ENCODE measurements around the gene ZMYND8.
"Not testable (repeated sequence)": the region's sequence is repeated elsewhere in the genome, so short reads cannot be mapped to it uniquely, and the experiment has no call there.

ZMYND8 gene

GRCh38 chr20:47309806-47310426 lies 46.6 kb downstream of the ZMYND8 start:
- no peak overlapping the region for H3K27ac ChIP-seq (ENCODE audit: low read length)
- peaks cover 96% of the 10 kb centered on the region for H3K79me2 ChIP-seq (ENCODE audit: low read length)
- no peaks in the 10 kb centered on the region for H3K27me3 ChIP-seq (replicated peaks; ENCODE audit: insufficient read depth, low read length)
- H3K4me3 ChIP-seq (ENCODE audit: low read length), result no peak overlapping the region
- no peak for DNase-seq
- H2AFZ ChIP-seq (ENCODE audit: low read length), result no peak overlapping the region
- no peaks in the 10 kb centered on the region for H3K4me1 ChIP-seq (ENCODE audit: low read length)
- no peaks in the 10 kb centered on the region for H3F3A ChIP-seq (ENCODE audit: insufficient read depth, low read length)
- no peaks in the 10 kb centered on the region for H3K9me2 ChIP-seq (replicated peaks; ENCODE audit: insufficient read depth, low read length)
- no peak for TF ChIP-seq CTCF (IDR thresholded peaks at IDR 0.05; ENCODE audit: low read length)
- no peak for TF ChIP-seq EZH2phosphoT487 (IDR thresholded peaks at IDR 0.05; ENCODE audit: low read length)
- TF ChIP-seq EZH2 (optimal IDR thresholded peaks at IDR 0.05; ENCODE audit: low read depth, low read length), result no peak
- H3K9ac ChIP-seq (ENCODE audit: low read length), result no peak overlapping the region
- H3K4me2 ChIP-seq (ENCODE audit: low read depth, low read length), result no peak overlapping the region
- peaks cover 19% of the 10 kb centered on the region for H4K20me1 ChIP-seq (ENCODE audit: insufficient read depth, low read length)
- H3K36me3 ChIP-seq (replicated peaks; ENCODE audit: insufficient read depth, low read length), result peaks cover 6% of the 10 kb centered on the region; the same call in 1 of the 2 replicates
- no peaks in the 10 kb centered on the region for H3K9me3 ChIP-seq (replicated peaks; ENCODE audit: insufficient read depth, low read length)

GRCh38 chr20:47309394-47309793 lies 47.1 kb downstream of the ZMYND8 start:
- Histone ChIP-seq H4K20me1 (ENCODE audit: insufficient read depth, low read length) (peaks cover 16% of the 10 kb centered on the region), H3K27ac (ENCODE audit: low read length) (no peak overlapping the region), H3K79me2 (ENCODE audit: low read length) (peaks cover 96% of the 10 kb centered on the region)

GRCh38 chr20:47307569-47307968 lies 48.9 kb downstream of the ZMYND8 start:
- Histone ChIP-seq H3K79me2 (ENCODE audit: low read length) (peaks cover 97% of the 10 kb centered on the region), H4K20me1 (ENCODE audit: insufficient read depth, low read length) (peaks cover 13% of the 10 kb centered on the region)
- H3K36me3 ChIP-seq (replicated peaks; ENCODE audit: insufficient read depth, low read length); H3K4me3 ChIP-seq (ENCODE audit: low read length); H3K9ac ChIP-seq (ENCODE audit: low read length); H3K9me2 ChIP-seq (replicated peaks; ENCODE audit: insufficient read depth, low read length); H3K27ac ChIP-seq (ENCODE audit: low read length); H3K4me1 ChIP-seq (ENCODE audit: low read length); H3K9me3 ChIP-seq (replicated peaks; ENCODE audit: insufficient read depth, low read length); H3K27me3 ChIP-seq (replicated peaks; ENCODE audit: insufficient read depth, low read length); DNase-seq; H2AFZ ChIP-seq (ENCODE audit: low read length); H3F3A ChIP-seq (ENCODE audit: insufficient read depth, low read length); H3K4me2 ChIP-seq (ENCODE audit: low read depth, low read length): not testable (repeated sequence)

More at GRCh38 chr20:47309394-47309793, 47.1 kb downstream of the ZMYND8 start:
- no peaks in the 10 kb centered on the region for H3K9me2 ChIP-seq (replicated peaks; ENCODE audit: insufficient read depth, low read length)
- peaks cover 6% of the 10 kb centered on the region; the same call in 1 of the 2 replicates for H3K36me3 ChIP-seq (replicated peaks; ENCODE audit: insufficient read depth, low read length)
- no peaks in the 10 kb centered on the region for H3K9me3 ChIP-seq (replicated peaks; ENCODE audit: insufficient read depth, low read length)
- no peaks in the 10 kb centered on the region for H3K4me1 ChIP-seq (ENCODE audit: low read length)
- H3K9ac ChIP-seq (ENCODE audit: low read length), result no peak overlapping the region
- H3F3A ChIP-seq (ENCODE audit: insufficient read depth, low read length), result no peaks in the 10 kb centered on the region
- no peak overlapping the region for H3K4me2 ChIP-seq (ENCODE audit: low read depth, low read length)
- TF ChIP-seq CTCF (IDR thresholded peaks at IDR 0.05; ENCODE audit: low read length), result no peak
- no peak for TF ChIP-seq EZH2 (optimal IDR thresholded peaks at IDR 0.05; ENCODE audit: low read depth, low read length)
- TF ChIP-seq EZH2phosphoT487 (IDR thresholded peaks at IDR 0.05; ENCODE audit: low read length), result no peak
- H2AFZ ChIP-seq (ENCODE audit: low read length), result no peak overlapping the region
- no peak for DNase-seq
- no peak overlapping the region for H3K4me3 ChIP-seq (ENCODE audit: low read length)
- no peaks in the 10 kb centered on the region for H3K27me3 ChIP-seq (replicated peaks; ENCODE audit: insufficient read depth, low read length)

GRCh38 chr20:47306755-47307370 lies 49.6 kb downstream of the ZMYND8 start:
- TF ChIP-seq CTCF (IDR thresholded peaks at IDR 0.05; ENCODE audit: low read length), result no peak
- no peak for TF ChIP-seq EZH2phosphoT487 (IDR thresholded peaks at IDR 0.05; ENCODE audit: low read length)
- no peak for TF ChIP-seq EZH2 (optimal IDR thresholded peaks at IDR 0.05; ENCODE audit: low read depth, low read length)
- no peaks in the 10 kb centered on the region for H3K9me3 ChIP-seq (replicated peaks; ENCODE audit: insufficient read depth, low read length)
- no peak overlapping the region for H2AFZ ChIP-seq (ENCODE audit: low read length)
- no peaks in the 10 kb centered on the region for H3F3A ChIP-seq (ENCODE audit: insufficient read depth, low read length)
- peaks cover 8% of the 10 kb centered on the region; the same call in 1 of the 2 replicates for H4K20me1 ChIP-seq (ENCODE audit: insufficient read depth, low read length)
- H3K27ac ChIP-seq (ENCODE audit: low read length), result no peak overlapping the region
- H3K9ac ChIP-seq (ENCODE audit: low read length), result no peak overlapping the region
- H3K4me3 ChIP-seq (ENCODE audit: low read length), result no peak overlapping the region
- no peak overlapping the region for H3K4me2 ChIP-seq (ENCODE audit: low read depth, low read length)
- H3K9me2 ChIP-seq (replicated peaks; ENCODE audit: insufficient read depth, low read length), result no peaks in the 10 kb centered on the region
- no peaks in the 10 kb centered on the region for H3K27me3 ChIP-seq (replicated peaks; ENCODE audit: insufficient read depth, low read length)
- DNase-seq, result no peak
- H3K36me3 ChIP-seq (replicated peaks; ENCODE audit: insufficient read depth, low read length), result peaks cover 6% of the 10 kb centered on the region; the same call in 1 of the 2 replicates
- H3K4me1 ChIP-seq (ENCODE audit: low read length), result no peaks in the 10 kb centered on the region
- H3K79me2 ChIP-seq (ENCODE audit: low read length), result peaks cover 96% of the 10 kb centered on the region
